ENCODE results near the gene CAPZB. TPM values are rescaled to one million over a fixed set of nuclear protein-coding genes. Genes with fewer than 3 reads are reported as not detected.

CAPZB gene
- total RNA-seq, 4 donors from 2014 or later, result 58.2 to 109 (median 96.7) TPM

GRCh38 chr1:19402031-19402813 is 83.1 kb downstream of the CAPZB start:
- no peak for DNase-seq (ENCODE audit: low spot score in 2 of 2)
- no peaks in the 10 kb centered on the region for H3K36me3 ChIP-seq
- H3K27me3 ChIP-seq, result no peaks in the 10 kb centered on the region
- WGBS, 2 donors, result 76 to 79% methylated on average over 7 of the region's 7 CpGs
- TF ChIP-seq POLR2A (IDR thresholded peaks at IDR 0.05) (no peak), EP300 (IDR thresholded peaks at IDR 0.05) (no peak), CTCF (IDR thresholded peaks at IDR 0.05) (no peak)
- peak overlapping the region in 2 of 4 donors; percentile 22 to 62 for H3K27ac ChIP-seq
- H3K4me1 ChIP-seq, result peaks cover 0 to 87% (median 27%) of the 10 kb centered on the region in 4 donors
- no peak overlapping the region for H3K4me3 ChIP-seq
- H3K9me3 ChIP-seq, result no peaks in the 10 kb centered on the region

- 63 to 70% methylated on average over 3 of the region's 3 CpGs for WGBS, 2 donors
These were observed 83.8 kb downstream of the CAPZB start for GRCh38 chr1:19401535-19401889.

GRCh38 chr1:19400875-19401534 is 84.3 kb downstream of the CAPZB start:
- 52 to 56% methylated on average over 7 of the region's 7 CpGs for WGBS, 2 donors
- H3K9me3 ChIP-seq, result no peaks in the 10 kb centered on the region

More at GRCh38 chr1:19401535-19401889, 83.8 kb downstream of the CAPZB start:
- no peak for TF ChIP-seq POLR2A (IDR thresholded peaks at IDR 0.05)
- TF ChIP-seq CTCF (IDR thresholded peaks at IDR 0.05), result no peak
- no peak for TF ChIP-seq EP300 (IDR thresholded peaks at IDR 0.05)
- Histone ChIP-seq H3K4me3 (no peak overlapping the region), H3K4me1 (peaks cover 0 to 83% (median 27%) of the 10 kb centered on the region in 4 donors), H3K36me3 (no peaks in the 10 kb centered on the region), H3K9me3 (no peaks in the 10 kb centered on the region), H3K27ac (peak overlapping the region in 2 of 4 donors; percentile 11 to 20), H3K27me3 (no peaks in the 10 kb centered on the region)
- DNase-seq (ENCODE audit: low spot score in 2 of 2), result no peak

GRCh38 chr1:19400192-19400611 is 85.1 kb downstream of the CAPZB start:
- Histone ChIP-seq H3K27me3 (no peaks in the 10 kb centered on the region), H3K4me1 (peaks cover 0 to 82% (median 22%) of the 10 kb centered on the region in 4 donors), H3K36me3 (peaks cover 0 to 5% (median 0%) of the 10 kb centered on the region in 3 donors), H3K4me3 (no peak overlapping the region), H3K9me3 (no peaks in the 10 kb centered on the region), H3K27ac (peak overlapping the region in 2 of 4 donors; percentile 58)
- TF ChIP-seq CTCF (IDR thresholded peaks at IDR 0.05) (no peak), EP300 (IDR thresholded peaks at IDR 0.05) (no peak), POLR2A (IDR thresholded peaks at IDR 0.05) (no peak)
- WGBS, 2 donors, result 66 to 74% methylated on average over 11 of the region's 11 CpGs
- no peak for DNase-seq (ENCODE audit: low spot score in 2 of 2)

More at GRCh38 chr1:19400875-19401534, 84.3 kb downstream of the CAPZB start:
- Histone ChIP-seq H3K27me3 (no peaks in the 10 kb centered on the region), H3K4me1 (peaks cover 0 to 82% (median 25%) of the 10 kb centered on the region in 4 donors), H3K27ac (peak overlapping the region in 2 of 4 donors; percentile 11 to 58), H3K36me3 (peaks cover 0 to under 1% (median 0%) of the 10 kb centered on the region in 3 donors), H3K4me3 (no peak overlapping the region)
- no peak for DNase-seq (ENCODE audit: low spot score in 2 of 2)
- TF ChIP-seq EP300 (IDR thresholded peaks at IDR 0.05) (no peak), POLR2A (IDR thresholded peaks at IDR 0.05) (no peak), CTCF (IDR thresholded peaks at IDR 0.05) (no peak)

- H3K4me1 ChIP-seq, result peaks cover 0 to 78% (median 21%) of the 10 kb centered on the region in 4 donors
- no peak overlapping the region for H3K4me3 ChIP-seq
- no peak for DNase-seq (ENCODE audit: low spot score in 2 of 2)
- no peak for TF ChIP-seq POLR2A (IDR thresholded peaks at IDR 0.05)
- TF ChIP-seq CTCF (IDR thresholded peaks at IDR 0.05), result peak in 1 of 5 experiments; percentile 24
- WGBS, 2 donors, result 64 to 66% methylated on average over 9 of the region's 9 CpGs
- no peaks in the 10 kb centered on the region for H3K27me3 ChIP-seq
- no peaks in the 10 kb centered on the region for H3K9me3 ChIP-seq
- peaks cover 0 to 5% (median 0%) of the 10 kb centered on the region in 3 donors for H3K36me3 ChIP-seq
- H3K27ac ChIP-seq, result peak overlapping the region in 2 of 4 donors; percentile 27 to 28
These were observed 87.0 kb downstream of the CAPZB start for GRCh38 chr1:19398309-19398760.
